ENCODE data around the gene HMBS. TPM values are rescaled to one million over a fixed set of nuclear protein-coding genes. Genes with fewer than 3 reads are reported as not detected.
"Not testable (repeated sequence)": the region's sequence is repeated elsewhere in the genome, so short reads cannot be mapped to it uniquely, and the experiment has no call there.

Gene HMBS
- total RNA-seq, result 39.0 and 39.8 TPM in 2 replicates
- long read RNA-seq, transcript HMBS-201 (14 exons, 1,501 nt), result major isoform, 77 of 130 reads
- long read RNA-seq, partial matches to known transcripts, result 4 of 130 reads
- long read RNA-seq, other reads (novel, unspliced or antisense), result 45 of 130 reads

DNA sequence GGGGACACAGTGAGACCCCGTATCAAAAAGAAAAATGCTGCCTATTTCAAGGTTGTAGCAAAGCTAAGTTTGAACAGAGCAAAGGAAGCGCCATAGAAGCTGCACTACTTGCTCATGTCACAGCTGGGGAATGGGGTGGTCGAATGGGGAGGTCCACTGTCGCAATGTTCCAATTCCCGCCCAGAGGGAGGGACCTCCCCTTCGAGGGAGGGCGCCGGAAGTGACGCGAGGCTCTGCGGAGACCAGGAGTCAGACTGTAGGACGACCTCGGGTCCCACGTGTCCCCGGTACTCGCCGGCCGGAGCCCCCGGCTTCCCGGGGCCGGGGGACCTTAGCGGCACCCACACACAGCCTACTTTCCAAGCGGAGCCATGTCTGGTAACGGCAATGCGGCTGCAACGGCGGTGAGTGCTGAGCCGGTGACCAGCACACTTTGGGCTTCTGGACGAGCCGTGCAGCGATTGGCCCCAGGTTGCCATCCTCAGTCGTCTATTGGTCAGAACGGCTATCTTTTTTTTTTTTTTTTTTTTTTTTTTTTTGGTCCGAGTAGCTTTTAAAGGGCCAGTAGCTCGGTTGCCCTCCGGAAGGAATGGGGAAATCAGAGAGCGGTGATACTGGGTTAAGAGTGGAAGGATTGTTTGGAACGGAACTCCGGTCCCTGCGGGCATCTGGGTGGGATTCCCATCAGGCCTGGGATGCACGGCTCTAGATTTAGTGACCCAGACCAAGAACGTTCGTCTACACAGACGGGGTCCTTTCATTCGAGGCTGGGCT, at the start of gene HMBS:
Gene HMBS (plus strand): TSS at position 219 of the 774 bp plus-strand sequence. CDS start 153 bp downstream, at position 372.
- H3K4me1 Mint-ChIP-seq (ENCODE audit: low read depth), result peaks cover 8% of the 10 kb centered on the region
- H3K27me3 Mint-ChIP-seq, result no peaks in the 10 kb centered on the region
- peak within 1 kb of the TSS; percentile 98 for H3K27ac Mint-ChIP-seq
- H3K9me3 Mint-ChIP-seq (ENCODE audit: low read depth), result no peaks in the 10 kb centered on the region
- peak; percentile 69 for DNase-seq (ENCODE audit: low spot score, unreplicated experiment)
- TF ChIP-seq, protein P1, sequence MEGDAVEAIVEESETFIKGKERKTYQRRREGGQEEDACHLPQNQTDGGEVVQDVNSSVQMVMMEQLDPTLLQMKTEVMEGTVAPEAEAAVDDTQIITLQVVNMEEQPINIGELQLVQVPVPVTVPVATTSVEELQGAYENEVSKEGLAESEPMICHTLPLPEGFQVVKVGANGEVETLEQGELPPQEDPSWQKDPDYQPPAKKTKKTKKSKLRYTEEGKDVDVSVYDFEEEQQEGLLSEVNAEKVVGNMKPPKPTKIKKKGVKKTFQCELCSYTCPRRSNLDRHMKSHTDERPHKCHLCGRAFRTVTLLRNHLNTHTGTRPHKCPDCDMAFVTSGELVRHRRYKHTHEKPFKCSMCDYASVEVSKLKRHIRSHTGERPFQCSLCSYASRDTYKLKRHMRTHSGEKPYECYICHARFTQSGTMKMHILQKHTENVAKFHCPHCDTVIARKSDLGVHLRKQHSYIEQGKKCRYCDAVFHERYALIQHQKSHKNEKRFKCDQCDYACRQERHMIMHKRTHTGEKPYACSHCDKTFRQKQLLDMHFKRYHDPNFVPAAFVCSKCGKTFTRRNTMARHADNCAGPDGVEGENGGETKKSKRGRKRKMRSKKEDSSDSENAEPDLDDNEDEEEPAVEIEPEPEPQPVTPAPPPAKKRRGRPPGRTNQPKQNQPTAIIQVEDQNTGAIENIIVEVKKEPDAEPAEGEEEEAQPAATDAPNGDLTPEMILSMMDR (IDR thresholded peaks at IDR 0.05; ENCODE audit: unreplicated experiment), result no peak
- H3K36me3 Mint-ChIP-seq (ENCODE audit: insufficient read depth), result peaks cover 9% of the 10 kb centered on the region
- peak within 1 kb of the TSS; percentile 96 for H3K4me3 Mint-ChIP-seq (ENCODE audit: low read depth)

DNA sequence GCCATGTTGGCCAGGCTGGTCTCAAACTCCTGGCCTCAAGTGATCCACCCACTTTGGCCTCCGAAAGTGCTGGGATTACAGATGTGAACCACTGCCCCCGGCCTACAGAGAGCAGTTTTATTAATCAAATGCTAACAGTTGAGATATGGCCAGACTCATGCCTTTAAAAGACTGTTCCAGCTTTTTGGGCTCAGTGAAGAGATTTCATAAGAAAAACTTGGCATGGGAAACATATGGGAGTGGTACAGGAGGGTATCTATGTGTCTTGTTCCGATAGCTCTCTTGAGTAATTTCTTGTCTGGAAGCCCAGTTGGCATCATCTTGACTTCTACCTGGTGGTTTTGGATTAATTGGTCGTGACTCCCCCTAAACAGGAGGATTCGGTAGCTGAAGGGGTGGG, 45.8 kb upstream of the HMBS start:
- Mint-ChIP-seq H3K27me3 (peaks cover 4% of the 10 kb centered on the region), H3K4me1 (ENCODE audit: low read depth) (peaks cover 3% of the 10 kb centered on the region), H3K27ac (peak overlapping the region; percentile 77), H3K36me3 (ENCODE audit: insufficient read depth) (no peaks in the 10 kb centered on the region), H3K4me3 (ENCODE audit: low read depth) (no peak overlapping the region), H3K9me3 (ENCODE audit: low read depth) (no peaks in the 10 kb centered on the region)
- TF ChIP-seq, protein P1 (IDR thresholded peaks at IDR 0.05; ENCODE audit: unreplicated experiment), result no peak
- DNase-seq (ENCODE audit: low spot score, unreplicated experiment), result no peak

DNA sequence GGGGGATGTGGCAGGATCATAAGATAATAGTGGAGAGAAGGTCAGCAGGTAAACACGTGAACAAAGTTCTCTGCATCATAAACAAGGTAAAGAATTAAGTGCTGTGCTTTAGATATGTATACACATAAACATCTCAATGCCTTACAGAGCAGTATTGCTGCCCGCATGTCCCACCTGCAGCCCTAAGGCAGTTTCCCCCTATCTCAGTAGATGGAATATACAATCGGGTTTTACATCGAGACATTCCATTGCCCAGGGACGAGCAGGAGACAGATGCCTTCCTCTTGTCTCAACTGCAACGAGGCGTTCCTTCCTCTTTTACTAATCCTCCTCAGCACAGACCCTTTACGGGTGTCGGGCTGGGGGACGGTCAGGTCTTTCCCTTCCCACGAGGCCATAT, 45.2 kb upstream of the HMBS start:
- not testable (repeated sequence) for H3K4me1 Mint-ChIP-seq (ENCODE audit: low read depth); H3K27ac Mint-ChIP-seq; H3K9me3 Mint-ChIP-seq (ENCODE audit: low read depth); DNase-seq (ENCODE audit: low spot score, unreplicated experiment); H3K36me3 Mint-ChIP-seq (ENCODE audit: insufficient read depth); H3K27me3 Mint-ChIP-seq; H3K4me3 Mint-ChIP-seq (ENCODE audit: low read depth)

DNA sequence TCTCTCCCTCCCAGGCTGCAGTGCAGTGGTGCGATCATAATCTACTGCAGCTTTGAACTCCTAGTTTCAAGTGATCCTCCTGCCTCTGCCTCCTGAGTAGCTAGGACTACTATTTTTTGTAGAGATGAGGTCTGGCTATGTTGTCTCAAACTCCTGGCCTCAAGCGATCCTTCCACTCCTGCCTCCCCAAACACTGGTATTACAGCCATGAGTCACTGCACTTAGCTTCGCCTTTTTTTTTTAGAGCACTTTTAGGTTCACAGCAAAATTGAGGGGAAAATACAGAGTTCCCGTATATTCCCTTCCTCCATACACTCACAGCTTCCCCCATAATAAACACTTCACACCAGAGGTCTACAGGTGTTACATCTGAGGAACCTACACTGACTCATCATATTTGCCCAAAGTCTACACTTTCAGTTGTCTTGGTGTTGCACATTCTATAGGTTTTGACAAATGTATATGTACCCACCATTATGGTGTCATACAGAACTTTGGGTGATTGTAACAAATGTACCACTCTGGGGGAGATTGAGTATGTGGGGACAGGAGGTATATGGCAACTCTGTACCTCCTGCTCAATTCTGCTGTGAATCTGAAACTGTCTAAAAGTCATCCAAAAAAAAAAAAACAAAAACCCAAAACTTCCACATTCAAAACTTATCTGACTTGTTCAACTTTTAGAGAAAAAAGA, 42.7 kb upstream of the HMBS start:
- Mint-ChIP-seq H3K9me3 (ENCODE audit: low read depth) (no peaks in the 10 kb centered on the region), H3K36me3 (ENCODE audit: insufficient read depth) (peaks cover 5% of the 10 kb centered on the region), H3K27ac (no peak overlapping the region), H3K4me3 (ENCODE audit: low read depth) (no peak overlapping the region), H3K4me1 (ENCODE audit: low read depth) (peaks cover 3% of the 10 kb centered on the region), H3K27me3 (peaks cover 4% of the 10 kb centered on the region)
- DNase-seq (ENCODE audit: low spot score, unreplicated experiment), result no peak
- TF ChIP-seq, protein P1 (IDR thresholded peaks at IDR 0.05; ENCODE audit: unreplicated experiment), result no peak

DNA sequence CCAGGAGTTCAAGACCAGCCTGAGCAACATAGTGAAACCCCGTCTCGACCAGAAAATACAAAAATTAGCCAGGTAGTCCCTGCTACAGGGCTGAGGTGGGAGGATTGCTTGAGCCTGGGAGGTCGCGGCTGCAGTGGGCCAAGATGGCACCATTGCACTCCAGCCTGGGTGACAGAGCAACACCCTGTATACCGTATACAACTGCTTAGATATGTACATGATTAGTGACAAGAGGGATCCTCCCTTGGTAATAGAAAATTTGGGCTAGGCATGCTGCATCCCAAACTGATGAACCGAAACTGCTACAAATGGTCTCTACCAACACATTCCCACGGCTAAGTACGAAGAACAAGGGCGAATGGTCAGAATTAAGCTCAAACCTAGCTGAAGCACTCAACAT, 41.8 kb upstream of the HMBS start:
- DNase-seq (ENCODE audit: low spot score, unreplicated experiment), result no peak
- Mint-ChIP-seq H3K9me3 (ENCODE audit: low read depth) (no peaks in the 10 kb centered on the region), H3K4me1 (ENCODE audit: low read depth) (peaks cover 3% of the 10 kb centered on the region), H3K36me3 (ENCODE audit: insufficient read depth) (peaks cover 10% of the 10 kb centered on the region), H3K4me3 (ENCODE audit: low read depth) (no peak overlapping the region), H3K27me3 (peaks cover 4% of the 10 kb centered on the region), H3K27ac (no peak overlapping the region)
- TF ChIP-seq, protein P1 (IDR thresholded peaks at IDR 0.05; ENCODE audit: unreplicated experiment), result no peak

Data from progenitor cell of endocrine pancreas (in vitro differentiated cells).